ENCODE results near the gene CHST9. TPM values are rescaled to one million over a fixed set of nuclear protein-coding genes. Genes with fewer than 3 reads are reported as not detected.

Gene CHST9
- polyA plus RNA-seq, 2 of the 4 experiments (the other 2 are of a cell fraction) = 0.06 TPM; not detected in 1

DNA sequence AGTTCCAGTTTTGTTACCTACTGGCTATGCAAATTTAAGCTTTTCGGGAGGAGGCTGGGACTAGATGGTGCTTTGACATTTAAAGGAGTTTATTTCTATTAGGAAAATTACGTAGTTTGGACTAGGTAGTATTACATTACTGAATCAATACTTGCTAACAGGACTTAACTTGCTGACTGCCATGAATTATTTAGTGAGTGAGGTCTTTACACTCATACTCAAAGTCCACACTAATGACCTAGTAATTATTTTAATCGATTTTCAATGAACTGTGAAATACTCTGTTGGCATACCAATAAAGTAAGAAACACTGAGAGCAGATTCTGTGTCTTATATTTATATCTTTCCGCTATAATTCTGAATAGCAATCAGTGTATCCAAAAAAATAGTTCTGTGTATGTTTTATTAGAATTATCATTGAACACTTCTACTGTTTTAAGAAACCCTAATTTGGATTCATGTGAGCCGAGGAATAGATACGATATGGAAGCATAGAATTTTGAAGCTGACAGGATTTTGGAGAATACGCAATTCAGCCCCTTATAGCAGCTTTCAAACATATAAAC is 55.0 kb downstream of the CHST9 start:
- TF ChIP-seq KDM1A (IDR thresholded peaks at IDR 0.05; ENCODE audit: low read depth) = no peak
- TF ChIP-seq, protein P1, sequence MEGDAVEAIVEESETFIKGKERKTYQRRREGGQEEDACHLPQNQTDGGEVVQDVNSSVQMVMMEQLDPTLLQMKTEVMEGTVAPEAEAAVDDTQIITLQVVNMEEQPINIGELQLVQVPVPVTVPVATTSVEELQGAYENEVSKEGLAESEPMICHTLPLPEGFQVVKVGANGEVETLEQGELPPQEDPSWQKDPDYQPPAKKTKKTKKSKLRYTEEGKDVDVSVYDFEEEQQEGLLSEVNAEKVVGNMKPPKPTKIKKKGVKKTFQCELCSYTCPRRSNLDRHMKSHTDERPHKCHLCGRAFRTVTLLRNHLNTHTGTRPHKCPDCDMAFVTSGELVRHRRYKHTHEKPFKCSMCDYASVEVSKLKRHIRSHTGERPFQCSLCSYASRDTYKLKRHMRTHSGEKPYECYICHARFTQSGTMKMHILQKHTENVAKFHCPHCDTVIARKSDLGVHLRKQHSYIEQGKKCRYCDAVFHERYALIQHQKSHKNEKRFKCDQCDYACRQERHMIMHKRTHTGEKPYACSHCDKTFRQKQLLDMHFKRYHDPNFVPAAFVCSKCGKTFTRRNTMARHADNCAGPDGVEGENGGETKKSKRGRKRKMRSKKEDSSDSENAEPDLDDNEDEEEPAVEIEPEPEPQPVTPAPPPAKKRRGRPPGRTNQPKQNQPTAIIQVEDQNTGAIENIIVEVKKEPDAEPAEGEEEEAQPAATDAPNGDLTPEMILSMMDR (IDR thresholded peaks at IDR 0.05) = no peak
- TF ChIP-seq, protein P2, sequence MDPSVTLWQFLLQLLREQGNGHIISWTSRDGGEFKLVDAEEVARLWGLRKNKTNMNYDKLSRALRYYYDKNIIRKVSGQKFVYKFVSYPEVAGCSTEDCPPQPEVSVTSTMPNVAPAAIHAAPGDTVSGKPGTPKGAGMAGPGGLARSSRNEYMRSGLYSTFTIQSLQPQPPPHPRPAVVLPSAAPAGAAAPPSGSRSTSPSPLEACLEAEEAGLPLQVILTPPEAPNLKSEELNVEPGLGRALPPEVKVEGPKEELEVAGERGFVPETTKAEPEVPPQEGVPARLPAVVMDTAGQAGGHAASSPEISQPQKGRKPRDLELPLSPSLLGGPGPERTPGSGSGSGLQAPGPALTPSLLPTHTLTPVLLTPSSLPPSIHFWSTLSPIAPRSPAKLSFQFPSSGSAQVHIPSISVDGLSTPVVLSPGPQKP (IDR thresholded peaks at IDR 0.05; ENCODE audit: low read depth, low read length) = no peak
- TF ChIP-seq, protein P3, sequence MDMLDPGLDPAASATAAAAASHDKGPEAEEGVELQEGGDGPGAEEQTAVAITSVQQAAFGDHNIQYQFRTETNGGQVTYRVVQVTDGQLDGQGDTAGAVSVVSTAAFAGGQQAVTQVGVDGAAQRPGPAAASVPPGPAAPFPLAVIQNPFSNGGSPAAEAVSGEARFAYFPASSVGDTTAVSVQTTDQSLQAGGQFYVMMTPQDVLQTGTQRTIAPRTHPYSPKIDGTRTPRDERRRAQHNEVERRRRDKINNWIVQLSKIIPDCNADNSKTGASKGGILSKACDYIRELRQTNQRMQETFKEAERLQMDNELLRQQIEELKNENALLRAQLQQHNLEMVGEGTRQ (IDR thresholded peaks at IDR 0.05) = no peak
- no peak for TF ChIP-seq JUNB (IDR thresholded peaks at IDR 0.05)
- TF ChIP-seq FOSL2 (IDR thresholded peaks at IDR 0.05) = no peak
- TF ChIP-seq FOSL2 (CRISPR knock-in tag; IDR thresholded peaks at IDR 0.05) = no peak
- no peak for TF ChIP-seq ZFP36 (IDR thresholded peaks at IDR 0.05; ENCODE audit: borderline replicate concordance, partially characterized antibody)
- Histone ChIP-seq H3K27ac (no peak overlapping the region), H3K4me2 (no peak overlapping the region), H3K4me3 (no peak overlapping the region), H3K9me3 (no peaks in the 10 kb centered on the region), H3K4me1 (no peaks in the 10 kb centered on the region)
- FAIRE-seq = no peak
- CTCF ChIA-PET = no interaction called here
- no peak for ATAC-seq
- DNase-seq (ENCODE audit: low read depth in 1 of 2, low spot score in 1 of 2) = no peak
- 51% methylated on average over 7 of the region's 7 CpGs for WGBS (ENCODE audit: missing lambda C conversion rate)
- POLR2A ChIA-PET = no interaction called here

DNA sequence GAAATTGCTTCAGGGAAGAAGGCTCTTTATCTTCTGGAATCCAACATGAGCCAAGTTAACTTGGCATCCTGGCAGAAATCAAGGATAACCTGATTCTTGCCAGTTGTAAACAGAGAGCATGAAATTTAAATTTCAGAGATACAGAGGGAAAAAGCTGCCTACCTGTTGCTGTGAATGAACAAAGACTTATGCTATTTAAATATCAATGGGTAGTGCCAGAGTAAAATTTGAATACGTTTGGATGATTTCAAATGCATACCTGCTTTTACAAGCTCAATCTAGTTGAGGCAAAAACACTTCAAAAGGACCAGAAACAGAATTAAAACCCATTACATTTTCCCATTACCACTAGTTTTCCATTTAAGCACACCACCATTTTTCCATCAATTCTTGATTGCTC is 60.9 kb downstream of the CHST9 start:
- Histone ChIP-seq H3K9me3 (no peaks in the 10 kb centered on the region), H3K4me1 (no peaks in the 10 kb centered on the region), H3K4me2 (no peak overlapping the region), H3K27ac (no peak overlapping the region), H3K4me3 (no peak overlapping the region)
- DNase-seq (ENCODE audit: low read depth in 1 of 2, low spot score in 1 of 2) (no peak), ATAC-seq (no peak), FAIRE-seq (no peak)
- TF ChIP-seq POLR2AphosphoS2 (conservative IDR thresholded peaks at IDR 0.05; ENCODE audit: low read length) (no peak), SREBF2 (IDR thresholded peaks at IDR 0.05) (no peak), HOXA7 (CRISPR knock-in tag; IDR thresholded peaks at IDR 0.05) (no peak), RAD21 (conservative IDR thresholded peaks at IDR 0.05 in 1 of 2, IDR thresholded peaks at IDR 0.05 in 1 of 2) (no peak), RFX5 (IDR thresholded peaks at IDR 0.05) (no peak), EHF (CRISPR knock-in tag; IDR thresholded peaks at IDR 0.05) (no peak), ZSCAN20 (CRISPR knock-in tag; IDR thresholded peaks at IDR 0.05) (no peak), SMC3 (IDR thresholded peaks at IDR 0.05) (no peak)
- ChIA-PET POLR2A (no interaction called here), CTCF (no interaction called here)
- 0% methylated on average over 1 of the region's 1 CpG for WGBS (ENCODE audit: missing lambda C conversion rate)

DNA sequence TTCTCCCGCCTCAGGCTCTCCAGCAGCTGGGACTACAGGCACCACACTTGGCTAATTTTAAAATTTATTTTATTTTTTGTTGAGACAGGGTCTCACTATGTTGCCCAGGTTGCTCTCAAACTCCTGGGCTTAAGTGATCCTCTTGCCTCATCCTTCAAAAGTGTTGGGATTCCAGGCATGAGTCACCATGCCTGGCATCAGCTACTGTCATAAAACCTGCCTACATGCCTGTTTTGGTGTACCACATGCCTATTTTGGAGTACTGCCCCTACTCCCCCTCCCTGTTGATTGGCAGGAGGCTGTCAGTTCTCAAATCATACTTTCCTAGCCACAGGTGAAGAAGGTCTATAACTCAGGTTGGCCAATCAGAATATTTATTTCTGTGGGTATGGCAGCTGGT is 64.0 kb downstream of the CHST9 start:
- H3K4me3 ChIP-seq = no peak overlapping the region
- no peaks in the 10 kb centered on the region for H3K4me1 ChIP-seq
- WGBS (ENCODE audit: missing lambda C conversion rate) = 23% methylated on average over 1 of the region's 1 CpG
- FAIRE-seq (no peak), ATAC-seq (no peak), DNase-seq (ENCODE audit: low read depth in 1 of 2, low spot score in 1 of 2) (no peak)
- TF ChIP-seq POLR2AphosphoS2 (conservative IDR thresholded peaks at IDR 0.05; ENCODE audit: low read length) (no peak), EP300 (IDR thresholded peaks at IDR 0.05) (no peak), FOSB (CRISPR knock-in tag; IDR thresholded peaks at IDR 0.05) (no peak), MAZ (IDR thresholded peaks at IDR 0.05; ENCODE audit: borderline replicate concordance, low read depth, low read length) (no peak), RAD21 (conservative IDR thresholded peaks at IDR 0.05 in 1 of 2, IDR thresholded peaks at IDR 0.05 in 1 of 2) (no peak), JUNB (IDR thresholded peaks at IDR 0.05) (no peak), EHF (CRISPR knock-in tag; IDR thresholded peaks at IDR 0.05) (no peak), HDAC2 (IDR thresholded peaks at IDR 0.05) (no peak), CBX8 (IDR thresholded peaks at IDR 0.05) (no peak), FOSL2 (IDR thresholded peaks at IDR 0.05) (no peak), FOSL2 (CRISPR knock-in tag; IDR thresholded peaks at IDR 0.05) (no peak), MAFK (IDR thresholded peaks at IDR 0.05; ENCODE audit: partially characterized antibody) (no peak), RFX5 (IDR thresholded peaks at IDR 0.05) (no peak), GATA3 (IDR thresholded peaks at IDR 0.05; ENCODE audit: borderline replicate concordance) (no peak), CHD4 (IDR thresholded peaks at IDR 0.05; ENCODE audit: borderline replicate concordance) (no peak), HOXA7 (CRISPR knock-in tag; IDR thresholded peaks at IDR 0.05) (no peak)
- TF ChIP-seq, protein P4, sequence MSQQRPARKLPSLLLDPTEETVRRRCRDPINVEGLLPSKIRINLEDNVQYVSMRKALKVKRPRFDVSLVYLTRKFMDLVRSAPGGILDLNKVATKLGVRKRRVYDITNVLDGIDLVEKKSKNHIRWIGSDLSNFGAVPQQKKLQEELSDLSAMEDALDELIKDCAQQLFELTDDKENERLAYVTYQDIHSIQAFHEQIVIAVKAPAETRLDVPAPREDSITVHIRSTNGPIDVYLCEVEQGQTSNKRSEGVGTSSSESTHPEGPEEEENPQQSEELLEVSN (IDR thresholded peaks at IDR 0.05; ENCODE audit: borderline replicate concordance, low read depth) = no peak
- TF ChIP-seq, protein P5, sequence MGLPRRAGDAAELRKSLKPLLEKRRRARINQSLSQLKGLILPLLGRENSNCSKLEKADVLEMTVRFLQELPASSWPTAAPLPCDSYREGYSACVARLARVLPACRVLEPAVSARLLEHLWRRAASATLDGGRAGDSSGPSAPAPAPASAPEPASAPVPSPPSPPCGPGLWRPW (IDR thresholded peaks at IDR 0.05) = no peak
- TF ChIP-seq, protein P6, sequence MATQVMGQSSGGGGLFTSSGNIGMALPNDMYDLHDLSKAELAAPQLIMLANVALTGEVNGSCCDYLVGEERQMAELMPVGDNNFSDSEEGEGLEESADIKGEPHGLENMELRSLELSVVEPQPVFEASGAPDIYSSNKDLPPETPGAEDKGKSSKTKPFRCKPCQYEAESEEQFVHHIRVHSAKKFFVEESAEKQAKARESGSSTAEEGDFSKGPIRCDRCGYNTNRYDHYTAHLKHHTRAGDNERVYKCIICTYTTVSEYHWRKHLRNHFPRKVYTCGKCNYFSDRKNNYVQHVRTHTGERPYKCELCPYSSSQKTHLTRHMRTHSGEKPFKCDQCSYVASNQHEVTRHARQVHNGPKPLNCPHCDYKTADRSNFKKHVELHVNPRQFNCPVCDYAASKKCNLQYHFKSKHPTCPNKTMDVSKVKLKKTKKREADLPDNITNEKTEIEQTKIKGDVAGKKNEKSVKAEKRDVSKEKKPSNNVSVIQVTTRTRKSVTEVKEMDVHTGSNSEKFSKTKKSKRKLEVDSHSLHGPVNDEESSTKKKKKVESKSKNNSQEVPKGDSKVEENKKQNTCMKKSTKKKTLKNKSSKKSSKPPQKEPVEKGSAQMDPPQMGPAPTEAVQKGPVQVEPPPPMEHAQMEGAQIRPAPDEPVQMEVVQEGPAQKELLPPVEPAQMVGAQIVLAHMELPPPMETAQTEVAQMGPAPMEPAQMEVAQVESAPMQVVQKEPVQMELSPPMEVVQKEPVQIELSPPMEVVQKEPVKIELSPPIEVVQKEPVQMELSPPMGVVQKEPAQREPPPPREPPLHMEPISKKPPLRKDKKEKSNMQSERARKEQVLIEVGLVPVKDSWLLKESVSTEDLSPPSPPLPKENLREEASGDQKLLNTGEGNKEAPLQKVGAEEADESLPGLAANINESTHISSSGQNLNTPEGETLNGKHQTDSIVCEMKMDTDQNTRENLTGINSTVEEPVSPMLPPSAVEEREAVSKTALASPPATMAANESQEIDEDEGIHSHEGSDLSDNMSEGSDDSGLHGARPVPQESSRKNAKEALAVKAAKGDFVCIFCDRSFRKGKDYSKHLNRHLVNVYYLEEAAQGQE (IDR thresholded peaks at IDR 0.05) = no peak
- POLR2A ChIA-PET = no interaction called here
- H3K4me2 ChIP-seq = no peak overlapping the region
- H3K9me3 ChIP-seq = no peaks in the 10 kb centered on the region
- no peak overlapping the region for H3K27ac ChIP-seq
- CTCF ChIA-PET = no interaction called here

All from A549 (cell line).